Endodermal cell (in vitro differentiated cells): ENCODE measurements around the gene PALLD. TPM values are rescaled to one million over a fixed set of nuclear protein-coding genes. Genes with fewer than 3 reads are reported as not detected.

Experiments
- DNase-seq: peaks from one replicate; pipeline ENCODE4 v3.0.0-alpha.2; 2017
- H3K27ac ChIP-seq: 2 replicates; pipeline ENCODE4 v1.5.1; 2013; ENCODE audit warnings: mild to moderate bottlenecking, low read depth, low read length, moderate library complexity
- H3K27me3 ChIP-seq: 2 replicates; pipeline ENCODE4 v1.6.1; 2013; ENCODE audit warnings: mild to moderate bottlenecking, low read length, moderate library complexity; ENCODE audit not compliant: insufficient read depth, control insufficient read depth, poor library complexity, severe bottlenecking
- H3K36me3 ChIP-seq: 2 replicates; pipeline ENCODE4 v1.7.0; 2013; ENCODE audit warnings: mild to moderate bottlenecking, low read length, moderate library complexity; ENCODE audit not compliant: control insufficient read depth, insufficient read depth
- H3K4me1 ChIP-seq: one replicate; pipeline ENCODE4 v1.7.0; 2013; ENCODE audit warnings: low read length; ENCODE audit not compliant: control insufficient read depth, insufficient read depth
- H3K4me3 ChIP-seq: 2 replicates; pipeline ENCODE4 v1.5.1; 2013; ENCODE audit warnings: mild to moderate bottlenecking, low read length, moderate library complexity
- H3K9ac ChIP-seq: 2 replicates; pipeline ENCODE4 v1.6.1; 2013; ENCODE audit warnings: mild to moderate bottlenecking, low read length, moderate library complexity; ENCODE audit not compliant: poor library complexity, severe bottlenecking; ENCODE audit errors: extremely low read depth
- H3K9me3 ChIP-seq: 2 replicates; pipeline ENCODE4 v1.6.1; 2013; ENCODE audit warnings: mild to moderate bottlenecking, low read length, moderate library complexity; ENCODE audit not compliant: control insufficient read depth
- H3K27ac Mint-ChIP-seq: 2 replicates; pipeline ENCODE4 v1.8.0; 2020; ENCODE audit warnings: mixed read lengths
- H3K27me3 Mint-ChIP-seq: 2 replicates; pipeline ENCODE4 v1.8.0; 2021; ENCODE audit warnings: mild to moderate bottlenecking, mixed read lengths; ENCODE audit not compliant: insufficient read depth
- H3K36me3 Mint-ChIP-seq: 2 replicates; pipeline ENCODE4 v1.8.0; 2020; ENCODE audit warnings: low read depth, mixed read lengths
- H3K4me1 Mint-ChIP-seq: 2 replicates; pipeline ENCODE4 v1.8.0; 2020; ENCODE audit warnings: mixed read lengths
- H3K4me3 Mint-ChIP-seq: 2 replicates; pipeline ENCODE4 v1.8.0; 2020; ENCODE audit warnings: mild to moderate bottlenecking, moderate library complexity, mixed read lengths
- H3K9me3 Mint-ChIP-seq: 2 replicates; pipeline ENCODE4 v1.8.0; 2020; ENCODE audit warnings: mild to moderate bottlenecking, mixed read lengths
- WGBS, 2 experiments: methylation state at CpG; one replicate each; pipeline versions ENCODE4 v1.1.5 to v1.1.7; 2013; ENCODE audit warnings: missing lambda C conversion rate in 2 of 2, mixed read lengths in 1 of 2; ENCODE audit not compliant: insufficient coverage in 1 of 2, insufficient read length in 1 of 2; 5-methylcytosine and 5-hydroxymethylcytosine counted together
- total RNA-seq, 2 donors: library from RNA; stranded (reverse); fragmentation: NEBNext Ultra II Directional in 1 of 2; extraction: Animal tissue kit (Norgen Biotek cat#: 25700) in 1 of 2; gene quantifications; 2 replicates in 1 of 2; 3 replicates in 1 of 2; pipeline ENCODE4 v1.2.1, GENCODE V29; 2021
- TF ChIP-seq, protein P1 (sequence below): fragments of 200-600 bp; sonication (generic); conservative IDR thresholded peaks from 2 replicates; pipeline ENCODE4 v1.5.0; 2021; ENCODE audit warnings: antibody characterized with exemption, mild to moderate bottlenecking

PALLD gene
- total RNA-seq, 2 donors from 2014 or later = 51.8 to 86.7 TPM

DNA sequence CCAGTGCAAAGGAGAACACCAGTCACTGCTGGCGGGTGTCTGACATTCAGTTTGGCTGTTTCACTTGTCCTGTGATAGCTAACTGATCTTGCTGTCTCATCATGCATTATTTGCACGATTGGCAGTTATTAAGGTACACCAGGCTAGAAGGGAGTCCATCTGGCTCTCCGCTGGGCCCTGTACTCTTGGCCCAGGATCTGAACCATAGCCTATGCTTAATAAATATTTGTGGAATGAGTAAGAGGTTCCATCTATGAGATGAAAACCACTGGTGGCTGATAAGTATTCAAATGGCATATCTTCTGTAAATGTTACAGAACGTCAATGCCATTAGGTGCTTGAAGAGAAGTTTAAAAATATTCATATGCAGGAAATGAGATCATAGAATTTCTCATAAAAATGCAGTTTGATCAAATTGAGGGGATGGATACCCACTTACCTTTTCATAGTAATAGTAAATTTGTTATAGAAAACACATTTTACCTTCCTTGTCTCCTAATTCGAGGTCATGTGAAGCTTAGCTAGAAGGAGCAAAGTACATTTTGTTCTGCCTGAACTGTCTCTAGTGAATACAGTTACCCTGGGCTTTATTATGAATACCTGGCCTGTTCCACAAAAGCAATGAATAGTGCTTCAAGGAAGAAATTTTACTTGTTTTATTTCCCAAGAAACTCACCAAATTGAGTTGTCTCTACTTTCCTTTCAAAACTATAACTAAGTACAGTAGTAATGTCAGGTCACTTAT, 299.7 kb downstream of the PALLD start:
- WGBS, 2 experiments = 92 to 94% methylated on average over 4 to 5 of the region's 5 CpGs
- no peaks in the 10 kb centered on the region for H3K9me3 ChIP-seq
- H3K27me3 ChIP-seq = no peaks in the 10 kb centered on the region
- H3K36me3 ChIP-seq = no peaks in the 10 kb centered on the region
- DNase-seq = no peak
- H3K36me3 Mint-ChIP-seq = peaks cover 3% of the 10 kb centered on the region
- H3K27ac ChIP-seq = no peak overlapping the region
- H3K4me1 Mint-ChIP-seq = peaks cover 34% of the 10 kb centered on the region
- no peak overlapping the region for H3K4me3 ChIP-seq
- no peaks in the 10 kb centered on the region for H3K9me3 Mint-ChIP-seq
- no peaks in the 10 kb centered on the region for H3K27me3 Mint-ChIP-seq
- no peak overlapping the region for H3K9ac ChIP-seq
- H3K4me1 ChIP-seq = no peaks in the 10 kb centered on the region
- TF ChIP-seq, protein P1, sequence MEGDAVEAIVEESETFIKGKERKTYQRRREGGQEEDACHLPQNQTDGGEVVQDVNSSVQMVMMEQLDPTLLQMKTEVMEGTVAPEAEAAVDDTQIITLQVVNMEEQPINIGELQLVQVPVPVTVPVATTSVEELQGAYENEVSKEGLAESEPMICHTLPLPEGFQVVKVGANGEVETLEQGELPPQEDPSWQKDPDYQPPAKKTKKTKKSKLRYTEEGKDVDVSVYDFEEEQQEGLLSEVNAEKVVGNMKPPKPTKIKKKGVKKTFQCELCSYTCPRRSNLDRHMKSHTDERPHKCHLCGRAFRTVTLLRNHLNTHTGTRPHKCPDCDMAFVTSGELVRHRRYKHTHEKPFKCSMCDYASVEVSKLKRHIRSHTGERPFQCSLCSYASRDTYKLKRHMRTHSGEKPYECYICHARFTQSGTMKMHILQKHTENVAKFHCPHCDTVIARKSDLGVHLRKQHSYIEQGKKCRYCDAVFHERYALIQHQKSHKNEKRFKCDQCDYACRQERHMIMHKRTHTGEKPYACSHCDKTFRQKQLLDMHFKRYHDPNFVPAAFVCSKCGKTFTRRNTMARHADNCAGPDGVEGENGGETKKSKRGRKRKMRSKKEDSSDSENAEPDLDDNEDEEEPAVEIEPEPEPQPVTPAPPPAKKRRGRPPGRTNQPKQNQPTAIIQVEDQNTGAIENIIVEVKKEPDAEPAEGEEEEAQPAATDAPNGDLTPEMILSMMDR = no peak
- H3K27ac Mint-ChIP-seq = no peak overlapping the region
- no peak overlapping the region for H3K4me3 Mint-ChIP-seq

DNA sequence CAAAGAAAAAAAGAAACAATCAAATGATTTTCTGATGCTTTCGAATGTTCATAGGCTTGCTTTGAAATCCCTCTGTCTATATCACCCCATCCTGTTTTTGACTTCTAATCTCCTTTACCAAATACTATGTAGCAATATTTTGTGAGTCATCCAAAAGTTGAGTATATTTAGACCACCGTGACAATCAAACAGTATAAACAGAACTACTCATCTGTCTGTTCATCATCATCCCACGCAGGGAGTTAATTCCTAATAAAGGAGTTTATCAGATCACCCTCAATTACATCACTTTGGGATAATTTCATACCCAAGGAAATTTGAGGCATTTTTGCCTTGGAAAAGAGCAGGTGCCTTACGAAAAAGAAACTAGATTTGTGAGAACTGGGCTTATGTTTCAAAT, 300.3 kb downstream of the PALLD start:
- 70% methylated on average over 4 of the region's 4 CpGs; no CpG with 5 or more reads in 1 of the 2 experiments for WGBS, 2 experiments
- Mint-ChIP-seq H3K36me3 (peaks cover 3% of the 10 kb centered on the region), H3K27ac (no peak overlapping the region), H3K27me3 (no peaks in the 10 kb centered on the region), H3K9me3 (peaks cover 3% of the 10 kb centered on the region), H3K4me1 (peaks cover 30% of the 10 kb centered on the region), H3K4me3 (no peak overlapping the region)
- H3K9ac ChIP-seq = no peak overlapping the region
- H3K27me3 ChIP-seq = no peaks in the 10 kb centered on the region
- no peak overlapping the region for H3K27ac ChIP-seq
- TF ChIP-seq, protein P1 = no peak
- H3K4me3 ChIP-seq = no peak overlapping the region
- H3K4me1 ChIP-seq = no peaks in the 10 kb centered on the region
- DNase-seq = no peak
- H3K9me3 ChIP-seq = peaks cover 5% of the 10 kb centered on the region
- no peaks in the 10 kb centered on the region for H3K36me3 ChIP-seq

DNA sequence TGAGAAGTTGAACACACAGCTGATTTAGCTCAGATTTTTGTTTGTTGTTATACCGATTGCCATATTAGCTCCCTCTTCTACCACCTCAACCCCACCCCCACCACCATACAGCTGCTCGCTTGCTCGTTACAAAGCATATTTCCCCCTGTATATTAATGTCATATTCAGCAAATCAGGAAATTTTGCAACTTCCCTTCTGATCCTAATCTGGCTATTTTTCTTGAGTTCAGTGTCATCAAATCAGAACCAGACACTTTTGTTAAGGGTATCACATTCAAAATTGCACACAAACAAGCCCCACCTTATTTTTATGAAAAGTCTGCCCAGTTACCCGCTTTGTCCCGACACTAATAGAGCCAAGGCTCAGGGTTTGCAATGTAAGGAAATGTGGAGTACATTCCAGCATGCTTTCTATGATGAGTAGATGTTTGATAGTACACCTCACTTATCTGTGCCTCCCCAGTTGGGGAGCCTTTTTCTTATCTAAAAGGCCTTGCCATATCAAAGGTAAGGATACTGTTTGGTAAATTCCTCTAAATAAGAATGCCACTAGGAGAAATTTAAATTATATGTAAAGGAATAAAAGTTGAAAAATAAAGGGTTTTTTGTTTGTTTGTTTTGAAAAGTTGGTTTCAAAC, 301.0 kb downstream of the PALLD start:
- Histone ChIP-seq H3K4me3 (no peak overlapping the region), H3K27ac (no peak overlapping the region)
- peaks cover 4% of the 10 kb centered on the region for H3K9me3 Mint-ChIP-seq

More for the DNA sequence above, 301.0 kb downstream of the PALLD start:
- Mint-ChIP-seq H3K4me3 (no peak overlapping the region), H3K4me1 (peaks cover 27% of the 10 kb centered on the region), H3K27ac (no peak overlapping the region), H3K36me3 (peaks cover 3% of the 10 kb centered on the region), H3K27me3 (no peaks in the 10 kb centered on the region)
- TF ChIP-seq, protein P1 = no peak
- 91 to 100% methylated on average over 3 to 5 of the region's 5 CpGs for WGBS, 2 experiments
- H3K36me3 ChIP-seq = no peaks in the 10 kb centered on the region
- H3K9me3 ChIP-seq = peaks cover 7% of the 10 kb centered on the region
- H3K27me3 ChIP-seq = no peaks in the 10 kb centered on the region
- H3K9ac ChIP-seq = no peak overlapping the region
- DNase-seq = no peak
- H3K4me1 ChIP-seq = no peaks in the 10 kb centered on the region
